GM19328 (cell line): ENCODE data around the gene RPLP2.

Source experiments
- ATAC-seq: cut with Tn5 transposase; IDR thresholded peaks from one replicate; pipeline ENCODE4 v1.9.1; 2021; ENCODE audit warnings: mild to moderate bottlenecking, moderate library complexity; ENCODE audit not compliant: unreplicated experiment

The RPLP2 gene

GRCh38 chr11:846496-847098 lies 36.8 kb downstream of the RPLP2 start:
- no peak for ATAC-seq

GRCh38 chr11:847876-848275 lies 38.1 kb downstream of the RPLP2 start:
- no peak for ATAC-seq

GRCh38 chr11:848380-848931 lies 38.7 kb downstream of the RPLP2 start:
- ATAC-seq: no peak

GRCh38 chr11:849104-849824 lies 39.5 kb downstream of the RPLP2 start:
- no peak for ATAC-seq

GRCh38 chr11:849951-850774 lies 40.4 kb downstream of the RPLP2 start:
- no peak for ATAC-seq

- no peak for ATAC-seq
Observed at GRCh38 chr11:850775-851763, 41.3 kb downstream of the RPLP2 start.

- no peak for ATAC-seq
Observed at GRCh38 chr11:852762-853161, 43.0 kb downstream of the RPLP2 start.

GRCh38 chr11:853682-854448 lies 44.1 kb downstream of the RPLP2 start:
- no peak for ATAC-seq

- ATAC-seq: no peak
Observed at GRCh38 chr11:854601-855329, 45.0 kb downstream of the RPLP2 start.

- no peak for ATAC-seq
Observed at GRCh38 chr11:855330-855674, 45.5 kb downstream of the RPLP2 start.

GRCh38 chr11:855796-856195 lies 46.0 kb downstream of the RPLP2 start:
- ATAC-seq: no peak

GRCh38 chr11:856397-856796 lies 46.6 kb downstream of the RPLP2 start:
- no peak for ATAC-seq

- no peak for ATAC-seq
Observed at GRCh38 chr11:858053-858761, 48.4 kb downstream of the RPLP2 start.

GRCh38 chr11:858762-859339 lies 49.1 kb downstream of the RPLP2 start:
- ATAC-seq: no peak

GRCh38 chr11:859394-860131 lies 49.8 kb downstream of the RPLP2 start:
- ATAC-seq: no peak

- ATAC-seq: no peak
Observed at GRCh38 chr11:860234-861104, 50.7 kb downstream of the RPLP2 start.

- no peak for ATAC-seq
Observed at GRCh38 chr11:861105-861479, 51.3 kb downstream of the RPLP2 start.
